ENCODE results near the gene TBXAS1.

DNA sequence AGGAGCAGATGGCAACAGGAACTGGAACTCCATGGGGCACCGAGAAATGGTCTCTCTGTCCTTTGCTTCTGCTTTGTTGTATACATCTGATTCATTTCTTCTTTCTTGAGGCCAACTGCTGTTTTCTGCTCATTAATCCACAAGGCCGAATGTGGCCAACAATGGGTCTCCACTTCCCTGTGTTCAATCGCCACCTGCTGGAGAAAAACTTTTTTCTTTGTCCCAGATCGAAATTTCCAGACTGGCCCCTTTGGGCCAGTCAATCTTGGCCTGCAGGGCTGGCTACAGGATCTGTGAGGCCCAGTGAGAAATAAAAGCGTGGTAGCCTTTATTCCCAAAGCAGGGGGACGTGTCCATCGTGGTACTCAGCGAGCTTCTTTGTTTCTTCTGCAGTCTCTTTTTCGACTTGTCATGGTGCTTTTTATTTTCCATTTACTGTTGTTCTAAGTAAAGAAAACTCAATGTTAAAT is 174.9 kb downstream of the TBXAS1 start:
- no peak for TF ChIP-seq EZH2phosphoT487 (IDR thresholded peaks at IDR 0.05; ENCODE audit: borderline replicate concordance)
- TF ChIP-seq, protein P1, sequence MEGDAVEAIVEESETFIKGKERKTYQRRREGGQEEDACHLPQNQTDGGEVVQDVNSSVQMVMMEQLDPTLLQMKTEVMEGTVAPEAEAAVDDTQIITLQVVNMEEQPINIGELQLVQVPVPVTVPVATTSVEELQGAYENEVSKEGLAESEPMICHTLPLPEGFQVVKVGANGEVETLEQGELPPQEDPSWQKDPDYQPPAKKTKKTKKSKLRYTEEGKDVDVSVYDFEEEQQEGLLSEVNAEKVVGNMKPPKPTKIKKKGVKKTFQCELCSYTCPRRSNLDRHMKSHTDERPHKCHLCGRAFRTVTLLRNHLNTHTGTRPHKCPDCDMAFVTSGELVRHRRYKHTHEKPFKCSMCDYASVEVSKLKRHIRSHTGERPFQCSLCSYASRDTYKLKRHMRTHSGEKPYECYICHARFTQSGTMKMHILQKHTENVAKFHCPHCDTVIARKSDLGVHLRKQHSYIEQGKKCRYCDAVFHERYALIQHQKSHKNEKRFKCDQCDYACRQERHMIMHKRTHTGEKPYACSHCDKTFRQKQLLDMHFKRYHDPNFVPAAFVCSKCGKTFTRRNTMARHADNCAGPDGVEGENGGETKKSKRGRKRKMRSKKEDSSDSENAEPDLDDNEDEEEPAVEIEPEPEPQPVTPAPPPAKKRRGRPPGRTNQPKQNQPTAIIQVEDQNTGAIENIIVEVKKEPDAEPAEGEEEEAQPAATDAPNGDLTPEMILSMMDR (conservative IDR thresholded peaks at IDR 0.05; ENCODE audit: low read length) = peak; percentile 76

Measured in Loucy (cell line).